HG02943 (cell line): ENCODE measurements around the gene SH2D1A.

ENCODE experiments used
- ATAC-seq: cut with Tn5 transposase; IDR thresholded peaks from one replicate; pipeline ENCODE4 v1.9.1; 2021; ENCODE audit warnings: mild to moderate bottlenecking, low read depth, moderate library complexity; ENCODE audit not compliant: unreplicated experiment

The SH2D1A gene

DNA sequence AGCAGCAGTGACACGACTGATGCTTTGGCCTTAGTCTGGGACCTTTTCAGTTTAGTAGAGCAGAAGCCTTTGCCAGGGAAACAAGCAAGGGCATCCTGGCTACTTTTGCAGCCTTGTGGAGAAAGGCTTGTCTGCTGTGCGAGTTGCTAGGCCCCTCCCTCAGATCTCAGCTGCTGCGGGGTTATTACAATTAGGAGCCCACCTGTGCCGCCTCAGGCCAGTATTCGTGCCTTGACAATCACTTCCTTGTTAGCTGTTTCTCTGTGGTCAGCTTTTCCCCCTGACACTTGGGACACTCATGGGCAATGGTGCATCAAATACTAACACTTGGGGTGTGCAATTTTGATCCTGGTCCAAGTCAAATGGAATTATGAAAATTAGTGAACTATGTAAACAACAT, 67.9 kb downstream of the SH2D1A start:
- ATAC-seq = no peak

DNA sequence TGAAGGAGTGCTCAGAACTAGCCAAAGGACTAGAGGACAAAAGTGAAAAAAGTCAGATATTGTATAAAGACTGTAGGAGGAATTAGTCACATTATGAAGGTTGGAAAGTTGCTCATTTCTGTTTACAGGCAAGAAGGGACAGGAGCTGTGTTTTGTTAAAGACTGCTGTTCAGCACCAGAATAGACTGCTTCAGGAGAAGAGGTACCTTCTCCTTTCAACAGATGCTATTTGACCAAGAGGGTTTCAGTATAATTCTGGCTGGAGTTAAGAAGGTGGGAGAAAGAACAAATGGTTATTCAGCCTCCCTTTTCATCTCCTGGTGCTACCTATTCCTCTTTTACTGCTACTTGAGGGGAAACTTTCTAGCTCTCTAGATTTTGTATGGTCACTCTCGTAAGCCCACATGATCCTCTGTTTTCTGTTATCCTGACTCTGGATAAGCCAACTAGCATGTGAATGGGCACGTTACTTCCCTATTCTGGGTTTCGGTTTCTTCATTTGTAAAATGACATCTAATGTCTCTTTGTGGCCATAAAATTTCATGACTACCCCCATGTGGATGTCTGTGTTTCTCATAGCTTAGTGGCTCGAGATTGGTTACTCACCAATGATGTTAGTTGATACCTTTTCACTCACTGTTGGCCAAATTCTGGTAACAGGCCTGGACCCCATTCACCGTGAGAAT, 68.9 kb downstream of the SH2D1A start:
- ATAC-seq = no peak

DNA sequence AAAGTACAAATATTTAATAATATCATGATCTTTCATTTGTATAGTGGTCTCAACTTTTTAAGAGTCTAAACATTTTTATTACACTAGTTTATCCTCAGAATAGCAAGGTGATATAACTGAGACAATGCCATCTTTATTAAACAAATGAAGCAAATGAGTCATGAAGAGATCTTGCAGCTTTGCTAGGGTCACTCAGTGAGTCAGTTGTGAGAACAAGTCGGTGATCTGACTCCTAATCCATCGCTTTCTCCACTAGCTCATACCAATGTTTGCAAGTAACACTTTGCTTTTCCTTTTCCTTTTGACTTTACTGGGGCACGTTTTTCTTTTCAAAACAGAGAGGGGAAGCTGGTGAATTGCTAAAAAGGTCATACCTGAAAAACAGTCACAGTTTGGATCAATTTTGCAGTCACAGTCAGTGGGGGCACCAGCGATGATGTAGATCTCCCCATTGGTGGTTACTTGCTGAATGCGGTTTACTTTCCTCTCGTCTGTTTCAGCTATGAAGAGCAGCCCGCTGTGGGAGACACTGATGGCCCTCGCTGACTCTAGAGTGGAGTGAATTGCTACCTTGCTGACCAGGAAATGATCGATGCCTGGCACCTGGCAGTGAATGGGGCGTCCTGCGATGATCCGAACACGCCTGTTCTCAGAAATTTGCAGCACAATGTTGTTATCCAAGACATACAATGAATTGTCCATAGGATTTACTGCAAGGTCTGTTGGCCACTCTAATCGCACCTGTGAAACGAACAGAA, 75.7 kb downstream of the SH2D1A start:
- no peak for ATAC-seq
